Endodermal cell (in vitro differentiated cells): ENCODE measurements around the gene IL1F10. TPM values are rescaled to one million over a fixed set of nuclear protein-coding genes. Genes with fewer than 3 reads are reported as not detected.

ENCODE experiments used
- DNase-seq: peaks from one replicate; pipeline ENCODE4 v3.0.0-alpha.2; 2017
- H3K27ac ChIP-seq: 2 replicates; pipeline ENCODE4 v1.5.1; 2013; ENCODE audit warnings: mild to moderate bottlenecking, low read depth, low read length, moderate library complexity
- H3K27me3 ChIP-seq: 2 replicates; pipeline ENCODE4 v1.6.1; 2013; ENCODE audit warnings: mild to moderate bottlenecking, low read length, moderate library complexity; ENCODE audit not compliant: insufficient read depth, control insufficient read depth, poor library complexity, severe bottlenecking
- H3K36me3 ChIP-seq: 2 replicates; pipeline ENCODE4 v1.7.0; 2013; ENCODE audit warnings: mild to moderate bottlenecking, low read length, moderate library complexity; ENCODE audit not compliant: control insufficient read depth, insufficient read depth
- H3K4me1 ChIP-seq: one replicate; pipeline ENCODE4 v1.7.0; 2013; ENCODE audit warnings: low read length; ENCODE audit not compliant: control insufficient read depth, insufficient read depth
- H3K4me3 ChIP-seq: 2 replicates; pipeline ENCODE4 v1.5.1; 2013; ENCODE audit warnings: mild to moderate bottlenecking, low read length, moderate library complexity
- H3K9ac ChIP-seq: 2 replicates; pipeline ENCODE4 v1.6.1; 2013; ENCODE audit warnings: mild to moderate bottlenecking, low read length, moderate library complexity; ENCODE audit not compliant: poor library complexity, severe bottlenecking; ENCODE audit errors: extremely low read depth
- H3K9me3 ChIP-seq: 2 replicates; pipeline ENCODE4 v1.6.1; 2013; ENCODE audit warnings: mild to moderate bottlenecking, low read length, moderate library complexity; ENCODE audit not compliant: control insufficient read depth
- H3K27ac Mint-ChIP-seq: 2 replicates; pipeline ENCODE4 v1.8.0; 2020; ENCODE audit warnings: mixed read lengths
- H3K27me3 Mint-ChIP-seq: 2 replicates; pipeline ENCODE4 v1.8.0; 2021; ENCODE audit warnings: mild to moderate bottlenecking, mixed read lengths; ENCODE audit not compliant: insufficient read depth
- H3K36me3 Mint-ChIP-seq: 2 replicates; pipeline ENCODE4 v1.8.0; 2020; ENCODE audit warnings: low read depth, mixed read lengths
- H3K4me1 Mint-ChIP-seq: 2 replicates; pipeline ENCODE4 v1.8.0; 2020; ENCODE audit warnings: mixed read lengths
- H3K4me3 Mint-ChIP-seq: 2 replicates; pipeline ENCODE4 v1.8.0; 2020; ENCODE audit warnings: mild to moderate bottlenecking, moderate library complexity, mixed read lengths
- H3K9me3 Mint-ChIP-seq: 2 replicates; pipeline ENCODE4 v1.8.0; 2020; ENCODE audit warnings: mild to moderate bottlenecking, mixed read lengths
- CTCF ChIP-seq: fragments of 200-600 bp; sonication (generic); conservative IDR thresholded peaks from 2 replicates; pipeline ENCODE4 v1.5.0; 2021; ENCODE audit warnings: antibody characterized with exemption, mild to moderate bottlenecking
- WGBS, 2 experiments: methylation state at CpG; one replicate each; pipeline versions ENCODE4 v1.1.5 to v1.1.7; 2013; ENCODE audit warnings: missing lambda C conversion rate in 2 of 2, mixed read lengths in 1 of 2; ENCODE audit not compliant: insufficient coverage in 1 of 2, insufficient read length in 1 of 2; 5-methylcytosine and 5-hydroxymethylcytosine counted together
- total RNA-seq, 2 donors: library from RNA; stranded (reverse); fragmentation: NEBNext Ultra II Directional in 1 of 2; extraction: Animal tissue kit (Norgen Biotek cat#: 25700) in 1 of 2; gene quantifications; 2 replicates in 1 of 2; 3 replicates in 1 of 2; pipeline ENCODE4 v1.2.1, GENCODE V29; 2021

The IL1F10 gene
- total RNA-seq, 2 donors from 2014 or later: not detected

GRCh38 chr2:113085542-113085941 lies 17.8 kb downstream of the IL1F10 start:
- Histone ChIP-seq H3K4me1 (no peaks in the 10 kb centered on the region), H3K36me3 (no peaks in the 10 kb centered on the region), H3K27ac (no peak overlapping the region), H3K9ac (no peak overlapping the region), H3K27me3 (peaks cover 83% of the 10 kb centered on the region), H3K4me3 (no peak overlapping the region), H3K9me3 (no peaks in the 10 kb centered on the region)
- Mint-ChIP-seq H3K36me3 (no peaks in the 10 kb centered on the region), H3K27me3 (peaks cover 33% of the 10 kb centered on the region), H3K27ac (no peak overlapping the region), H3K4me1 (no peaks in the 10 kb centered on the region), H3K9me3 (no peaks in the 10 kb centered on the region), H3K4me3 (no peak overlapping the region)
- TF ChIP-seq CTCF: no peak
- no peak for DNase-seq
- 70% methylated on average over 2 of the region's 2 CpGs; no CpG with 5 or more reads in 1 of the 2 experiments for WGBS, 2 experiments

- Mint-ChIP-seq H3K4me3 (no peak overlapping the region), H3K36me3 (no peaks in the 10 kb centered on the region), H3K27me3 (peaks cover 20% of the 10 kb centered on the region), H3K27ac (no peak overlapping the region), H3K9me3 (no peaks in the 10 kb centered on the region), H3K4me1 (no peaks in the 10 kb centered on the region)
- TF ChIP-seq CTCF: no peak
- Histone ChIP-seq H3K36me3 (no peaks in the 10 kb centered on the region), H3K4me3 (no peak overlapping the region), H3K27ac (no peak overlapping the region), H3K9ac (no peak overlapping the region), H3K27me3 (peaks cover 89% of the 10 kb centered on the region), H3K9me3 (no peaks in the 10 kb centered on the region), H3K4me1 (no peaks in the 10 kb centered on the region)
- DNase-seq: no peak
Measured at GRCh38 chr2:113088213-113088992, 20.6 kb downstream of the IL1F10 start.

- DNase-seq: no peak
- peaks cover 8% of the 10 kb centered on the region for H3K9me3 ChIP-seq
- H3K4me3 ChIP-seq: no peak overlapping the region
- TF ChIP-seq CTCF: no peak
- Mint-ChIP-seq H3K27me3 (peaks cover 20% of the 10 kb centered on the region), H3K9me3 (peaks cover under 1% of the 10 kb centered on the region), H3K27ac (no peak overlapping the region), H3K4me3 (no peak overlapping the region), H3K4me1 (no peaks in the 10 kb centered on the region), H3K36me3 (no peaks in the 10 kb centered on the region)
- H3K4me1 ChIP-seq: no peaks in the 10 kb centered on the region
- no peak overlapping the region for H3K27ac ChIP-seq
- no peak overlapping the region for H3K9ac ChIP-seq
- no peaks in the 10 kb centered on the region for H3K36me3 ChIP-seq
- peaks cover 87% of the 10 kb centered on the region for H3K27me3 ChIP-seq
Measured at GRCh38 chr2:113089916-113090315, 22.1 kb downstream of the IL1F10 start.
